GM19239 (cell line): ENCODE results near the gene EMD.
"Not testable (repeated sequence)": the region's sequence is repeated elsewhere in the genome, so short reads cannot be mapped to it uniquely, and the experiment has no call there.

ENCODE experiments used
- DNase-seq: peaks from one replicate; pipeline ENCODE4 v3.0.0; 2011; ENCODE audit warnings: low spot score; ENCODE audit not compliant: insufficient read length
- FAIRE-seq: peaks from 2 replicates; lab custom pipeline; 2011; peaks lifted over from hg19 to GRCh38; lab: Jason Lieb, UNC

Gene EMD

DNA sequence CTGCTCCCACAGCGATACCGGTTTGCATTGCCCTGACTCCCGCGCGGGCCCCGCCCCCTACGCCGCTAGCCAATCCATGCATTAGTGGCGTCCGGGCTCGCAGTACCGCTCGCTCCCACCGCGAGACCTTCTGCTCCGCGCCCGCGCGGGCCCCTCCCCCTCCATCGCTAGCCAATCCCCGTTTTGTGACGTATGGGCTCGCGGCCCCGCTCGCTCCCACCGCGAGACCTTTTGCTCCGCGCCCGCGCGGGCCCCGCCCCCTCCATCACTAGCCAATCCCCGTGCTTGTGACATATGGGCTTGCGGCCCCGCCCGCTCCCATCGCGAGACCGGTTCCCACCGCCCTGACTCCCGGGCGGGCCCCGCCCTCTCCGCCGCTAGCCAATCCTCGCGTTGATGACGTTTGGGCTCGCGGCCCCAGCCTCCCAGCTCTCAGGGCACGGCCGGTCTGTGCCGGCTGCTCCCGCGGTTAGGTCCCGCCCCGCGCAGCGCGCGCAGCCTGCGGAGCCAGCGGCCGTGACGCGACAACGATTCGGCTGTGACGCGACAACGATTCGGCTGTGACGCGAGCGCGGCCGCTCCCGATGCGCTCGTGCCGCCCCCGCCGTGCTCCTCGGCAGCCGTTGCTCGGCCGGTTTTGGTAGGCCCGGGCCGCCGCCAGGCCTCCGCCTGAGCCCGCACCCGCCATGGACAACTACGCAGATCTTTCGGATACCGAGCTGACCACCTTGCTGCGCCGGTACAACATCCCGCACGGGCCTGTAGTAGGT is at the start of gene EMD:
Gene EMD (plus strand): TSS at position 497 of the 770 bp plus-strand sequence. CDS start 190 bp downstream, at position 687.
- DNase-seq (no peak), FAIRE-seq (peak; percentile 99)

DNA sequence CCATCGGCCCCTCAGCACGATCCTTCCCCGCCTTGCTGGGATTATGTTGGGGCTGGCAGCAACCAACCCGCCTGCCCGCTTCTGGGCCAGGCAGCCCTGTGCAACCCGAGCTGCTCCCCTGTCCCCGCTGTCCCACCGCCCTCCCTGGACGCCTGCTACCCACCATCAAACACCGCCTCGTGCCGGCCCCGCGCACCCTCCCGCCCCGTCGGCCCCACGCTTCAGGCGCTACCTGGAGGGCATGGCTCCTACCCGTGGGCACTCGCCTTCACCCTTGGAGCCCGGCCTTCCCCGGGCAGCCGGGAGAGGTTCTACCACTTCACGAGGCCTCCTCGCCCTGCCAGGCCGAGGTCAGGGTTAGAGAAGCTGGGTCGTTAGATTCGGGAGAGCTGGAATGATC is 46.5 kb upstream of the EMD start:
- DNase-seq (no peak), FAIRE-seq (no peak)

DNA sequence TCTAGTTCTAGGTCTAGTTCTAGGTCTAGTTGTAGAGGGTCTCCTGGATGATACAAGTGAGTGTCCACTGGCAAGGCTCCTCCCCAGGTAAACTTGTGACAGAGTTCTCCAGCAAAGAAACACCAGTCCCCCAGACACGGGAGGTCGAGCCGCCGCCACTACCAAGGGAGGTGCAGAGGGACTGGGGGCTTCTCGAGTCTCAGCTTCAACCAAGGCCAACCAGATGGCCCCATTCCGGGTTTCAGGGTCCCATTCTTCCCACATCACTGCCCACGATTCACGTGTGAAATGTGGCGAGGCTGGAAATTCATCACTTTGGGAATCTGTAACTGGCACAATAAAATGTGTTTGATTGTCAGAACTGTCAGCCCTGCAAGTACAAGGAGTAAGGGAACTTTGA is 46.0 kb upstream of the EMD start:
- no peak for DNase-seq
- no peak for FAIRE-seq

DNA sequence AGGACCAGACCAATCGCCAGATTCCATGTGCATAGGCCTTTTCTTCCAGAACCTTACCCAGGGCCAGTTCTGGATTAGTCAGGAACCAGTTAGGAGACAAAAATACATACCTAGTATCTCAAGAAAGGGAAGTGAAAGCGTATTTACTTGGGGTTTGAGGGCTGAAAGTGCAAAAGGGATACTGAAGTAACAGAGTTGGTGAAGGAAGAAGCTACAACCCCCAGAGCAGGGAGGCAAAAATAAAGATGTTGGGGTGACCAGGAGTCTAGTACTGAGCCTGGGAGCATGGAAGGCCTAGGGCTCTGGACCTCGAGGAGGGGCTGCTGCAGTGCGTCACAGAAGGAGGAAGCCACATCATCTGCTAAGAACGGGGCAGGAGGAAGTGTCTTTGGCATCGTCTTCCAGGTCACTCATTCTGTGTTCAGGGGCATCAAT is 45.2 kb upstream of the EMD start:
- DNase-seq (peak; percentile 28), FAIRE-seq (peak; percentile 97)

DNA sequence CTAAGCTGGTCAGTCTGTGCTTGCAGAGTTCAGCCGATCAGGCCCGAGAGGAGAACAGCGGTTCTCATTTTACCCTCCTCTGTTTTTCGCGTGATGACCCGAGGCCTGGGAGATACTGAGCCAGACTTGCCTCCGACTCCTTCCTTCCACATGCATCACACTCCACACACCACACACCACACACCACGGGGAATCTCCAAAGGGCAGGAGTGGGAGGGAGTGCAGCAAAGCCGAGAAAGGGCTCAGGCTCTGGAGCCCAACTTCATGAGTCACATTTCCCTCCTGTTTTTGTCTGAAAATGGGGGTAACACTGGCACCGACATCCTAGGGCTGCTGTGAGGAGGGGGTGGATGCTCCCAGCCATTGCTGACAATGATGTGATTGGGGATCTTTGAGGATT is 44.6 kb upstream of the EMD start:
- DNase-seq (no peak), FAIRE-seq (no peak)

DNA sequence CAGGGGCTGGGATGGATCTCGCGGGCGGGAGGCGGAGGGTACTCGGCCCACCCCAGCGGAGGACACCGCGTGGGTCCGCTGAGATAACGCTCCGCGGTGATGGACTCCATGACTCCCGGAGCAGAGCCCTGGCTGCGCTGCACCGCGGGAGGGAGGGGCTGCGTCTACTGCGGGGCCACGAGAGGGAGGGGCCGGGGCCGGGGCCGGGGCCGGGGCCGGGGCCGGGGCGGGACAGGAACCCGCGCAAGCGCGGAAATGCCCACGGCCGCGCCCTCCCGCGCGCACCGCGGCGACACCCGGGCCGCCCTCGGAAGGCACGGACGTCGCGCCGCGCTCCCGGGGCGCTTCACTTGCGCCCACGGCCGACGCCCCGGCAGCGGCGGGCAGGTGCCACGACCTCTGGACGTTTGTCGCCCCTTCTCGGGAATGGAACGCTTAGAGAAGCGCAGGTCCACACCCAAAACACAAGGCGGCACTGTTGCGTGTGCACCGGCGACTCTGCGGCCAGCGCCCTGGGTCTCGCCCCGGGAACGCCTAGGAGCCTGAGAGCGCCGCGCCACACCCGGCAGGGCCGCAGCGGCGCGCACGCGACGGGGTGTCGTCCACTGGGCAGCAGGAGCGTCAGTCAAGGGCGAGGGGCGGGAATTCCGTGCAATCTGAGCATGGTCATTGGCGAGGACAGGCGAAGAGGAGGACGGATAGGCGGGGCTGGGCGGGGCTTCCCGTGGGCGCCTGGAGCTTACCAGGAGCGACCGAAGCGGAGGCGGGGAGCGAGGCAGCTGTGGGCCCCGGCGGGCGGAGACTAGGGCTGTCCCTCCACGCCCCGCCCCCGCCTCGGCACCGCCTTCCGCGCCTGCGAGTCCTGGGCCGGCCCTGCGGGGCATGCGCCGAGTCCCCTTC is 37.4 kb upstream of the EMD start:
- not testable (repeated sequence) for FAIRE-seq, DNase-seq

DNA sequence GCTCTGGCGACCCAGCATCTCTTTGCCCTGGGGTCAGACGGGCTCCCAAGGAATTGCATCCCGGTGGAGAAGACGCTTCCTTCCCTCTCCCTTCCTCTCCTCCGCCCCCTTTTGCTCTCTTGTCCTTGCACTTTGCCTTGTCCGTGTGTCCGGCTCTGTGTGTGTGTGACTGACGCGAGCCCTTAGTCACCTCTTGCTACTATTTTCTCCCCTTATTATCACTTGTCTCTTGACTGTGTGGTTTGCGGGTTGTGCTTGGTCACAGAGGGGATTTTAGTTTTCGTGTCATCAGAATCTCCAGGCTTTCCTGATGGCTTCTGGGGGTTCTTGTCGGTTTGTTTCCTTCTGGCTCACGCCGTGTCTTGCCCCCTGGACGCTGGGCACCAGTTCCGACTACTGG is 36.0 kb upstream of the EMD start:
- DNase-seq: not testable (repeated sequence)
- FAIRE-seq: peak; percentile 100

DNA sequence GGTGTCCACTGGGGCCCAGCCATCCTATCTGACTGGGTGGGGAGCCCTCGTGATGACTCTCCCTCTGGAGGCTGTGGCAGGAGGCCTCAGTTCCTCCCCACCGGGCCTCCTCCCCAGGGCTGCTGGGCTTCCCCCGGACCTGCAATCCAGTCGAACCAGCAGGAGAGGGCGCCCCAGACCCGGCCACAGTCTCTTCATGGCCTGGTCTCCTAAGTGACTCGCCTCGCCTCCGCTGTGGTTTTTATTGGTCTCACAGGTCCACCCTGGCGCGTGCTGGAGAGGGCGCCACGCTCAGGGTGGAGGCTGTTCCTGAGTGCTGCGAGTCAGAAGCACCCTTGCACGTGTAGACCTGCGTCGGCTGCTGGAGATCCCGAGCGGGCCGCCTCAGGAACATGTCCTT is 35.5 kb upstream of the EMD start:
- DNase-seq, FAIRE-seq: not testable (repeated sequence)

DNA sequence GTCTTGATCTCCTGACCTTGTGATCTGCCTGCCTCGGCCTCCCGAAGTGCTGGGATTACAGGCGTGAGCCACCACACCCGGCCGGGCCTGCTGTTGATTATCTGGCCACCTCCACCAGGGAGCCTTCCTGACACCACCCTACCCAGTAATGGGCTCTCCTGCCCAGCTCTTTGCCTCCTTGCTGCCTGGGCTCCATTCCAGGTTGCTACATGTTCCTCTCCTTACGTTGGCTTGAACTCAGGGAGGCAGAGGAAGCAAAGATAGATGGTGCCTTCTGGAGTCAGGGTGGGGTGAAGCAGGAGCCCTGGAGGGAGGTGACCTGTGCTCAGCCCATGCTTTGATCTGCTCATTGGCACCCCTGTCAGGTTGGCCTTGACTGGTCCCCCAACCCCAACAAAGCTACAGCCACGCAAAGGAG is 31.0 kb upstream of the EMD start:
- peak; percentile 64 for FAIRE-seq

DNA sequence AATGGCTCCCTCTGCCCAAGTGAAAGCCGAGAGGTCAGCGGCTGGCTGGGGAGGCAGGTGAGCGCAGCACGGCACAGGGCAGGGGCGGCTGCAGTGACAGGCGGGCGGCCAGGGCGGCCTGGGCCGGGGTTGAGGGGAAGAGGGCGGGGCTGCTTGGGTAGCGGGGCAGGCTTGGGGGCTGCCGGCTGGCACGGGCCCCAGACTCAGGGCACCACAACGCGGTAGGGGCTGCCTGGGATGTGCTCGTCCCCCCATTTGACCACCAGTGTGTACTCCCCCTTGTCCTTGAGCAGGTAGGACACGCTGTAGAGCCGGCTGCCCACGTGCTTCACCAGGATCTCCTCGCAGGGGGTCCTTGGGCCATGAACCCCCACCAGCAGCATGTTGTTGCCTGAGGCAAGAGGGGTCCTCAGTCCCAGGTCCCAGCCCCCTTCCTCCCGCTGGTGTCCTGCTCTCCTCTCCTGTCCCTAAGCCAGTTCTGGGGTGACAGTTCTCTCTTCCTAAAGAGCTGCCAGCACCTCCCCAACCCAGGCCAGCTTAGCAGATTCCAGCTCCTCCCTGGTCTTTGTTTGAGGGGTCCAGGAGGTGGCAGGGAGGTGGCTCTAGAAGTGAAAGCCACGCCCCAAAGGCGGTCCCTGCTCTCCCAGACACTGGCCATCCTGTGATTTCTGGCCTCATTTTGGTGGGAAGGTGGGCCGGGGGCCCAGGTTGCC is 30.3 kb upstream of the EMD start:
- FAIRE-seq: no peak

More for the DNA sequence above, 31.0 kb upstream of the EMD start:
- no peak for DNase-seq

DNA sequence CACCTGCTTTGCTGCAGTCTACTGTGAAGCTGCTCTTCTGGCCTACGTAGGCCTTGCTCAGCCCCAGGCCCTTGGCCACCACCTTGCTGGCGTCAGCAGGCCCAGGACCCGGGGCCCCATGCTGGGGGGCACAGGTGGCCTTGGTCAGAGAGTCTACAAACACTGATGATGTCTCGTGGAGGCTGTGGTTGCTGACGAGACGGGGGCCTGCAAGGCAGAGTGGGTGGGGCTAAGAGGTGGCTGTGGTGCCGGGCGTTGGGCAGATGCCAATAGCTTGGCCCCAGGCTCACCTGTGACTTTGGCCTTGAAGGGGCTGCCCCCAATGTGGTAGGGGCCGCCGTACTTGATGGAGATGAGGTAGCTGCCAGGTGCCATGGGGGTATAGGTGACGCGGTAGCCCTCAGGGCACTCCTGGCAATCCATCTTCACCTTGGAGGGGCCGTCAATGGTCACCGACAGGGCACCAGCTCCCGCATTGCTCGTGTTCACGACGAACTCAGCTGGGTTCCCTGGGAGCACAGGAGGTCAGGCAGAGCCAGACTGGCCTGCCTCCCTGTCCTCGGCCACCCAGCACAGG is 29.6 kb upstream of the EMD start:
- no peak for DNase-seq
- no peak for FAIRE-seq

More for the DNA sequence above, 30.3 kb upstream of the EMD start:
- no peak for DNase-seq

DNA sequence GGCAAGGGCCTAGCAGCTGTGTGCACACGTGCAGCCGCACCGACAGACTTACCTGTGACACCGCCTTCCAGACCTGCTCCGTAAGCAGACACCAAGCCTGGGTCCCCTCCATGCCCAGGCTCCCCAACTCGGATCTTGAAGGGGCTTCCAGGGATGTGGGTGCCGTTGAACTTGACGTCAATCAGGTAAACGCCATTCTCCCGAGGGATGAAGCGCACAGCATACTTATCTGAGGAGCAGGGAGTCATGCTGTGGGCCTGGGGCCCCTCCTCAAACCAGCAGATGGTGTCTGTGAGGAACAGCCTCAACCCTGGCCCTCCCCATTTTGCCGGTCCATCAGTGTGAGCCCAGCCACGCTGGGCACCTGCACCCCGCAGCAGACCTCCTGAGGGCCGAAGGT is 29.1 kb upstream of the EMD start:
- DNase-seq (no peak), FAIRE-seq (no peak)

DNA sequence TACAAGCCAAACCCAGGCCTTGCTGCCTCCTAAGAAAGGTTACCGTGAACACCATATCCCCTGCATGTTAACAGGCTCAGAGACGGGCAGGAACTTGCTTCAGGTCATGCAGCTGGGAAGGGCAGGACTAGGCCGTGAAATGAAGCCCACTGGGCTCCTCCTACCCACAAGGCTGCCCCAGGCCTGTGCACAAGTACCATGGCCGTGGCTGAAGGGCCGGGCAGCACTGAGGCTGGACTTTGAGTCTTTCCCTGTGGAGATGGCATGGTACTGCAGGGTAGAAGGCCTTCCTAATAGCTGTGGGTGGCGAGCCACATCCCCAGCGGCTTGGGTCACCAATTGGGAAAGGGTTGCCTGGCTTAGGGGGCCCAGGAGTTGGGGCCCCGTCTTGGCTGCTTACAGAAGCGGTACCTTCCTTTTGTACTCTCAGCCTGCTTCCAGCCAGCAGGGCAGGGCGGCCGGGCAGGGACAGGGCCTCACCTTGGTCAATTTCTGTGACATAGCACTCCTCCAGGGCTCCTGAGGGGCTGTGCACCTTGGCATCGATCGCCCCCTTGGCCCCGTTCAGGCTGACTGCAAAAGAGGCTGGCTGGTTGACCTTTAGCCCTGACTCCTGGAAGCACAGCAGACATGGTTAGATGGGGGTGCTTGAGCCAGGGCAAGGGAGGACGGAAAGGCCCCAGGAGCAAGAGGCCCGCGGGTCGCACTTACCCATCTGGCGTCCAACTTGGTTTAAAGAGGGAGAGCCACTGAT is 28.5 kb upstream of the EMD start:
- FAIRE-seq: no peak
- no peak for DNase-seq

DNA sequence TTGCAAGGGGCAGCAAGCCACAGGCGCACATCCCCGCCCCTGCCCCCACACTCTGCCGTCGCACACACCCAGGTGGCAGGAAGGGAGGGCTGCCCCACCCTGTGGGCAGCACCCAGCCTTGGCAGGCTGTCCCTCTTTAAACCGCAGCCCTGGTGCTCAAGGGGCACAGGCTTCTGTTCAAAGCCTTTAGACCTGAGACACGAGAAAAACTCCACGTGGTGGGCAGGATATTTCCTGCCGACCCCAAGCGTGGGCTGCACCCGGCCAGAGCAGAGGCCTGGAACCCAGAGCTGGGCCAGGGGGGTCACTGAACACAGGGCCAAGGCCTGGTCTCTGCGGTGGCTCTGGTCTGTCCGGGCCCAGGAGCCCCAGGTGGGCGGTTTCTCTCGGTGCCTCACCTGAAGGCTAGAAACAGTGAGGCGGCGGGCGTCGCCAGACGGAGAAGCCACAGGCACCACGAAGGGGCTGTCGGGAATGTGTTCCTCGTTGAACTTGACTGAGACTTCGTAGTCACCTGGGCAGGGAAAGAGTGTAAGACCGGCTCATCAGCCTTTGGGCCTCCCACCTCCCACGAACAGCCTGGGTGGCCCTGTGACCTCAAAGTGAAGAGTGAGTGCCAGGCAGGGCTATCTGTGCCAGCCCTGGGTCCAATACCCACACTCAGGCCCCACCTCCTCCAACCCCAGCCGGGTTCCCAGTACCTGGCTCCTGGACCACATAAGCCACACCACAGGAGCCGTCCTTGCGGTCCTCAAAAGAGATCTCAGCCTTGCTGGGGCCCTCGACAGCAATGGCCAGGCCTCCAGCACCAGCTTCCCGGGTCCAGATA is 27.7 kb upstream of the EMD start:
- DNase-seq: no peak

DNA sequence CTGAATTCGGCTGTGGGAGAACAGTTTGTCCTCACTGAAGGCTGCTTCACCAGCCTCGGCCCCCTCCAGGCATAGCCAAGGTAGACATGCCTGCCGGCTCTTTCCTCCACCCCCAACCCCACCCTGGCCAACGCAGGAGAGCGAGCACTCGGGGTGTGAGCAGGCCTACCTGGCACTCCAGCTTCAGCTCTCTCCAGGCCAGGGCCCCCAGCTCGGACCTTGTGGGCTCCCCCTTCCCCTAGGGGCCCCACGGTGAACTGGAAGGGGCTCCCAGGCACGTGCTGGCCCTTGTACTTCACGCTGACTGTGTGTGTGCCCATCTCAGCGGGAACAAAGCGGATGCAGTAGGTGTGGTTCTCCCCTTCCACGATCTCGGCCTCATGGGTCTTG is 27.1 kb upstream of the EMD start:
- no peak for FAIRE-seq

More for the DNA sequence above, 27.7 kb upstream of the EMD start:
- no peak for FAIRE-seq

DNA sequence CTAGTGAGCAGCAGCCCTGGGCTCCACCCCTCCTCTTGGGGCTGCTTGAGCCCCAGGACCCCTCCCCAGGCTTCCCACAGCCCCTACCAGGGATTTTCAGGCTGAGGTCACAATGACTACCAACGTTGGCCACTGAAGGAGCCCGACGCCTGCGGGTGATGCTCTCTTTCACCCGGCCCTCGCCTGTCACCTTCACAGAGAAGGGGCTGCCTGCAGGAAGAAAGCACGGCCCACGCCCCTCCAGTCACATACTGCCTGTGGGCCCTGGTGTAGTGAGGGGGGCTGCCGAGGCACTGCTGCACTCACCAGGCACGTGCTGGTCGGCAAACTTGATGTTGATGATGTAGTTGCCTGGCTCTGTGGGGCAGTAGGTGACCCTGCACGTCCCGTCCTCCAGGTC is 26.6 kb upstream of the EMD start:
- no peak for DNase-seq
- FAIRE-seq: no peak

More for the DNA sequence above, 27.1 kb upstream of the EMD start:
- DNase-seq: no peak

DNA sequence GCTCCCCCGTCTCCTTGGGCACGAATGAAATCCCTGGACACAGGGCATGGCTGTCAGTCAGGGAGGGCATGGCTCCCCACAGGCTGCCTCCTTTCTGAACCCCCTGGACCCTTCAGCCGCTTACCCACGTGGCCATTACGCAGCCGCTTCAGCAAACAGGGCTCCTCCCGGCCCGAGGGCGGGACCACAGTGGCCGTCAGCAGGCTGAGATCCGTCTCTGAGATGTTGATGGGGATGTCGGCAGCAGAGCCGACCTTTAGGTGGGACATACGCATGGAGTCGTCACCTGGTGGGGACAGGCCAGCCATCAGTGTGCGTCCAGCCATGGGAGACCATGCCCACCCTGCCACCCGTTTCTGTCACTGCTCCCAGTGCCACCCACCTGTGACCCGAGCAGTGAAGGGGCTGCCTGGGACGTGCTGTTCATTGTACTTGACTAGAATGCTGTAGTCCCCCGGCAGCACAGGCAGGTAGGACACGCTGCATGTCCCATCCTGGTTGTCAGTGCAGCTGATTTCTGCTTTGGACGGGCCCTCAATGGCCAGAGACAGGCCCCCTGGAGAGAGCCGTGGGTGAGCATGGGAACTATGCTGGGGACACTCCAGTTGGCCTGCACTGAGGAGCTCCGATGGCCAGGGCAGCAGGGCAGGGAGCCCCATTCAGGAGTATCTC is 25.8 kb upstream of the EMD start:
- DNase-seq: no peak
- no peak for FAIRE-seq

DNA sequence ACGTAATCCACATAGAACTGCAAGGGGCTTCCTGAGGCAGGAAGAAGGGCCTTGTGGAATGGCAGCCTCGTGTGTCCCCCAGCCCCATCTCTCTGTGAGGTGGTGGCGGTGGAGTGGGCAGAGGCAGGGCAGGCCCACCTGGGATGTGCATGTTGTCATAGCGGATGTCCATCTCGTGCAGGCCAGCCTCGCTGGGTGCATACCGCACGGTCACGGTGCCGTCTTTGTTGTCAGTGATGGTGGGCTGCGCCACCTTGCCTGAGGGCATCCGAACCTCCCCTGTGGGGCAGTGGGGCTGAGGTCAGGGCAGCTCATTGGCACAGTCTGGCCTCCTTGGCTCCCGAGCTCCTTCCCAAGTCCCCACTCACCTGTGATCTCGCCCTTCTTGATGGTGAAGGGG is 25.1 kb upstream of the EMD start:
- no peak for DNase-seq
- no peak for FAIRE-seq
